ENCODE results near the gene TMEM132E.

GRCh38 chr17:34572483-34572882 is 6.9 kb upstream of the TMEM132E start:
- TF ChIP-seq BHLHE40 (IDR thresholded peaks at IDR 0.05; ENCODE audit: low read depth, low read length) (no peak), SMC3 (IDR thresholded peaks at IDR 0.05; ENCODE audit: low read depth, low read length) (no peak), POLR2A (IDR thresholded peaks at IDR 0.05; ENCODE audit: low read depth, low read length) (no peak), CTCF (conservative IDR thresholded peaks at IDR 0.05; ENCODE audit: low read depth, low read length) (no peak), CEBPB (IDR thresholded peaks at IDR 0.05; ENCODE audit: low read depth, low read length) (no peak), MAFK (IDR thresholded peaks at IDR 0.05; ENCODE audit: low read depth, low read length) (no peak), RAD21 (IDR thresholded peaks at IDR 0.05; ENCODE audit: low read length) (no peak)

Data from IMR-90 (cell line).